BE2C (cell line): ENCODE results near the gene ABCA2.

Experiments
- DNase-seq: peaks from one replicate; pipeline ENCODE4 v3.0.0-alpha.2; 2020
- H3K27me3 ChIP-seq: fragments of 250-450 bp; sonication (Bioruptor Pico); 2 replicates; pipeline ENCODE4 v1.5.1; 2020; ENCODE audit warnings: mild to moderate bottlenecking
- H3K36me3 ChIP-seq: fragments of 250-450 bp; sonication (Bioruptor Pico); 2 replicates; pipeline ENCODE4 v1.5.1; 2020; ENCODE audit warnings: mild to moderate bottlenecking
- H3K4me1 ChIP-seq: fragments of 250-450 bp; sonication (Bioruptor Pico); 2 replicates; pipeline ENCODE4 v1.5.1; 2020
- H3K4me3 ChIP-seq: 2 replicates; pipeline ENCODE4 v1.5.1; 2011; ENCODE audit warnings: low read depth, low read length
- H3K9me3 ChIP-seq: fragments of 250-450 bp; sonication (Bioruptor Pico); 2 replicates; pipeline ENCODE4 v1.5.1; 2020
- TF ChIP-seq, protein P1 (sequence below): IDR thresholded peaks from 2 replicates; pipeline ENCODE4 v1.5.1; 2012; ENCODE audit warnings: mild to moderate bottlenecking, low read depth, low read length

Gene ABCA2

GRCh38 chr9:137057545-137057944, 29.5 kb upstream of the ABCA2 start:
- Histone ChIP-seq H3K4me1 (peaks cover 15% of the 10 kb centered on the region), H3K36me3 (no peaks in the 10 kb centered on the region), H3K4me3 (no peak overlapping the region), H3K9me3 (no peaks in the 10 kb centered on the region), H3K27me3 (no peaks in the 10 kb centered on the region)
- TF ChIP-seq, protein P1, sequence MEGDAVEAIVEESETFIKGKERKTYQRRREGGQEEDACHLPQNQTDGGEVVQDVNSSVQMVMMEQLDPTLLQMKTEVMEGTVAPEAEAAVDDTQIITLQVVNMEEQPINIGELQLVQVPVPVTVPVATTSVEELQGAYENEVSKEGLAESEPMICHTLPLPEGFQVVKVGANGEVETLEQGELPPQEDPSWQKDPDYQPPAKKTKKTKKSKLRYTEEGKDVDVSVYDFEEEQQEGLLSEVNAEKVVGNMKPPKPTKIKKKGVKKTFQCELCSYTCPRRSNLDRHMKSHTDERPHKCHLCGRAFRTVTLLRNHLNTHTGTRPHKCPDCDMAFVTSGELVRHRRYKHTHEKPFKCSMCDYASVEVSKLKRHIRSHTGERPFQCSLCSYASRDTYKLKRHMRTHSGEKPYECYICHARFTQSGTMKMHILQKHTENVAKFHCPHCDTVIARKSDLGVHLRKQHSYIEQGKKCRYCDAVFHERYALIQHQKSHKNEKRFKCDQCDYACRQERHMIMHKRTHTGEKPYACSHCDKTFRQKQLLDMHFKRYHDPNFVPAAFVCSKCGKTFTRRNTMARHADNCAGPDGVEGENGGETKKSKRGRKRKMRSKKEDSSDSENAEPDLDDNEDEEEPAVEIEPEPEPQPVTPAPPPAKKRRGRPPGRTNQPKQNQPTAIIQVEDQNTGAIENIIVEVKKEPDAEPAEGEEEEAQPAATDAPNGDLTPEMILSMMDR, result no peak
- no peak for DNase-seq

DNA sequence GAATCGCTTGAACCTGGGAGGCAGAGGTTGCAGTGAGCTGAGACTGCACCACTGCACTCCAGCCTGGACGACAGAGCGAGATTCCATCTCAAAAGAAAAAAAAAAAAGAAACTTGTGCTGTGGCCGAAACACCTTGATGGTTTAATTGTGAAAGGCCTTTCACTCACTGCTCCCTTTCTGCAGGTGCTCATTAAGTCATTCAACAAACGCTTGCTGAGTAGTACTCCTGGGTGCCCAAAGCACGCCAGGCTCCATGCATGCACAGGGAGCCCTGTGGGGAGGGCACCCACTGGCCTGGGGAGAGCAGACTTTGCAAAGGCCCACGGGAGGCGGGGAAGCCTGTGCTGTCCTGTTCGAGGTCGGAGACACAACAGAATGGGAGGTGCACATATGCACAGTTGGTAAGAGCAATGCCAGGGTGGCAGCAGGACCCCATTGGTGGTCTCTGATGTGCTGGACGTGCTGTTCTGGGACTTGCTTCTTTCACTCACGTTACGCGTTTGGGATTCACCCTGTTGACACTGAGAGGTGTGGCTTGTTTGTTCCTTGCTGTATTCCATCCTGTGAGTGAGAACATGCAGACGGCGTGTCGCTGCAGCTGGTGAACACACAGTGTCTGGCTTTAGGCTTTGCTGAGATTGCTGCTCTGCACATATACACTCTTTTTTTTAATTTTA, 28.8 kb upstream of the ABCA2 start:
- Histone ChIP-seq H3K4me3 (no peak overlapping the region), H3K4me1 (peaks cover 15% of the 10 kb centered on the region), H3K9me3 (no peaks in the 10 kb centered on the region), H3K27me3 (no peaks in the 10 kb centered on the region), H3K36me3 (no peaks in the 10 kb centered on the region)
- TF ChIP-seq, protein P1, result no peak
- no peak for DNase-seq

DNA sequence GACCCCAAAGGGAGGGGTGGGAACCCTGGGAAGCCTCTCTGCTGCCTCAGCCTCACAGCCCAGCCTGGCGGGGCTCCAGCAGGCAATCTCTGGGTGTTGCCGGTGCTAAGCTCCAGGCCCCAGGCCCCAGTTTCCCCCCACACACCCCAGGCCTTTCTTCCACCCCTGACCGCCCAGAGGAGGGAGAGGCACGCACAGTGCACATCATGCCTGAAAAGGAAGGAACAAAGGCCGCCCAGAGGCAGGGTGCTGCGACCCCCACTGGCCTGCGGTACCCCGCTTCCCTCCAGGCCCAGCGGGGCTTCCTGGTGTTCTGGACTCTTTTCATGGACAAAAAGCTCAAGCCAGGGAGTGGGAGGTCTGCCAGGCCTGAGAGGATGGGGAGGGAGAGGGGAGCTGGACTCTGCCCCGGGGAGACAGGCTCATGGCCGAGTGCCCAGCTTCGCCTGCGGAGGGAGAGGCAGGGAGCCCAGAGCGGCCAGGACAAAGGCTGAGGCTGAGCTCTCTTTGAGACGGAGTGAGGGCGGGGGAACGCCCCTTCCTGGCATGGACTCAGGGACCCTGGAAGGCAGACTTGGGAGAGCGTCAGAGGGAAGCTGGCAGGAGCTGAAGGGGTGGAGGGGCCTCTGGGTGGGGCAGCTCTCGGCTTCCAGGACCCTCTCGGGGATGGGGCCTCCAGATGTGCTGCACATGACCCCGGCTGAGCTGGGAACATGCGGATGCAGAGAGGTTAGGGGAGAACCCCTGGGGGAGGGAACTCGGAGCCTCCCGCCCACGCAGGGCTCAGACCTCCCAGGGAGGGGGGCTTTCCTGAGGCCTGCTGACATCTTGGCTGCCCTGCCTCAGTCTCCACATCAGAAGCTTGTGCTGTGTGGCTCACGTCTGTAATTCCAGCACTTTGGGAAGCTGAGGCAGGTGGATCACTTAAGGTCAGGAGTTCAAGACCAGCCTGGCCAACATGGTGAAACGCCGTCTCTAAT, 27.6 kb upstream of the ABCA2 start:
- Histone ChIP-seq H3K27me3 (no peaks in the 10 kb centered on the region), H3K36me3 (no peaks in the 10 kb centered on the region), H3K4me1 (peaks cover 15% of the 10 kb centered on the region), H3K9me3 (no peaks in the 10 kb centered on the region), H3K4me3 (peak overlapping the region; percentile 14)
- peak; percentile 86 for DNase-seq
- TF ChIP-seq, protein P1, result no peak

DNA sequence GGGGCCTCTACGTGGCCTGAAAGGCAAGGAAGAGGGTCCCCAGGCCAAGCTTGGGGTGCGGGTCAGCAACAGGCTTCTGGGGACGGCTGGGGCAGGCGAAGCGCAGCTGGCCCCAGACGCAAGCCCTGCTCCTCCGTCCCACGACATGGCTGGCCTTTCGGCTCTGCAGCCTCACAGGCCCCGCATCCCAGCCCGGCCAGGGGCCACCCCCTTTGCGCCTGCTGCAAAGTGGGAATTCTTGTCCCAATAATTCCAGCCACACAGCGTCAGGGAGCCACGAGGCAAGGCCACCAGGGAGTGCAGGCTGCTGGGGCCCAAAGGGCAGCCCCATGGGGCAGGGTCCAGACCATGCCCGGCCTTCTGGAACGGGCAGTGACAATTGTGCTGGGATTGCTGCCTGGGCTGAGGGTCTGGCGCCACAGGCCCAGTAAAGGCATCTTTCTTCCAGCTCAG, 26.9 kb upstream of the ABCA2 start:
- no peaks in the 10 kb centered on the region for H3K27me3 ChIP-seq
- TF ChIP-seq, protein P1, result no peak
- no peak overlapping the region for H3K4me3 ChIP-seq
- peaks cover 15% of the 10 kb centered on the region for H3K4me1 ChIP-seq
- H3K9me3 ChIP-seq, result no peaks in the 10 kb centered on the region
- DNase-seq, result no peak
- no peaks in the 10 kb centered on the region for H3K36me3 ChIP-seq

- Histone ChIP-seq H3K27me3 (peaks cover 5% of the 10 kb centered on the region; the same call in 1 of the 2 replicates), H3K36me3 (no peaks in the 10 kb centered on the region), H3K4me3 (no peak within 1 kb of the TSS), H3K9me3 (no peaks in the 10 kb centered on the region), H3K4me1 (peaks cover 15% of the 10 kb centered on the region)
- TF ChIP-seq, protein P1, result no peak
- DNase-seq, result no peak
Measured at GRCh38 chr9:137053944-137054931, 26.2 kb upstream of the ABCA2 start, which contains the start of gene ENTPD2. Gene ENTPD2 (minus strand): TSS chr9:137054061. CDS start chr9:137053997, 64 bp downstream.
